Psoas muscle (tissue), 8 donors: ENCODE measurements around the gene TCF7L2. TPM values are rescaled to one million over a fixed set of nuclear protein-coding genes. Genes with fewer than 3 reads are reported as not detected.

ENCODE experiments used
- ATAC-seq, 4 donors: fragments of 200-7000 bp; cut with Tn5 transposase; one replicate each; pipeline ENCODE4 v1.9.1; 2020; ENCODE audit warnings: moderate library complexity in 3 of 4, mild to moderate bottlenecking in 2 of 4
- DNase-seq, 2 donors: peaks; one replicate each; pipeline ENCODE4 v3.0.0-alpha.2; 2020
- H3K27ac ChIP-seq: fragments of 200-600 bp; one replicate; pipeline ENCODE4 v1.8.0; 2022
- H3K27me3 ChIP-seq, 3 donors: fragments of 200-600 bp in 1 of 3; one replicate each; pipeline versions ENCODE4 v1.6.1 to v1.8.0; 2013 to 2022; ENCODE audit warnings: low read length in 2 of 3, mild to moderate bottlenecking in 2 of 3, moderate library complexity in 1 of 3; ENCODE audit not compliant: insufficient read depth in 3 of 3
- H3K36me3 ChIP-seq, 2 donors: fragments of 200-600 bp in 1 of 2; one replicate each; pipeline versions ENCODE4 v1.6.1 to v1.8.0; 2013 to 2022; ENCODE audit warnings: low read depth in 1 of 2, mild to moderate bottlenecking in 1 of 2, moderate library complexity in 1 of 2; ENCODE audit not compliant: insufficient read depth in 1 of 2
- H3K4me1 ChIP-seq: fragments of 200-600 bp; one replicate; pipeline ENCODE4 v1.8.0; 2022
- H3K4me3 ChIP-seq: fragments of 200-600 bp; one replicate; pipeline ENCODE4 v1.8.0; 2022; ENCODE audit warnings: mild to moderate bottlenecking
- H3K9me3 ChIP-seq: fragments of 200-600 bp; one replicate; pipeline ENCODE4 v1.8.0; 2022
- CTCF ChIP-seq: fragments of 200-600 bp; IDR thresholded peaks from one replicate; pipeline ENCODE4 v1.8.0; 2022; ENCODE audit warnings: antibody characterized with exemption
- WGBS, 3 donors: extraction: QIAGEN DNeasy Blood & Tissue Kit; methylation state at CpG; one replicate each; pipeline versions ENCODE4 v1.1.6 to v1.1.7; 2013; 5-methylcytosine and 5-hydroxymethylcytosine counted together
- intact Hi-C, 2 donors: fragments of 100-400 bp; cut with DNase I; formaldehyde crosslinking; loops; one replicate each; pipeline versions ENCODE4 v1.11.0 to v1.14.2; 2022
- polyA plus RNA-seq, 3 donors: library from polyadenylated mRNA; stranded (reverse); fragments of 200-250 nt; gene quantifications; one replicate each; pipeline ENCODE4 v1.2.3, GENCODE V29; 2013
- total RNA-seq, 4 donors: library from RNA; stranded (reverse); fragmentation: NEBNext Ultra II Directional in 2 of 4; extraction: Animal tissue kit (Norgen Biotek cat#: 25700) in 2 of 4; gene quantifications; one replicate each; pipeline versions ENCODE4 v1.2.1 to v1.2.4, GENCODE V29; 2021 to 2023
- donor health status: healthy with polysubstance abuse.
- donor health status: DM: no; HTN: no; CAD: no; lungs with moderate emphysema.
- donor health status: Bipolar disorder and iron deficiency.
- donor health status: healthy.
- donor health status: DM: yes; HTN: yes; CAD: no.
- donor health status: DM: no; HTN: no; CAD: no.
- donor health status: DM: no; HTN: no; CAD: no.
- donor health status: DM: yes; HTN: yes; CAD: no.

The TCF7L2 gene
- total and polyA plus RNA-seq, 7 donors, result 1.8 to 8.5 (median 4.3) TPM

- Histone ChIP-seq H3K27me3 (no peaks in the 10 kb centered on the region), H3K27ac (peak overlapping the region; percentile 55), H3K9me3 (no peaks in the 10 kb centered on the region), H3K4me1 (peaks cover 21% of the 10 kb centered on the region), H3K36me3 (no peaks in the 10 kb centered on the region), H3K4me3 (peak overlapping the region; percentile 6)
- intact Hi-C loops, result loop anchor here in 1 of 2 donors (10.0 kb wide), 1 partner anchor 46 kb away; the partner anchor contains the start of gene TCF7L2
- ATAC-seq (peak; percentile 93 to 99 (median 98)), DNase-seq (peak; percentile 37 to 80)
- WGBS, 3 donors, result 33 to 52% (median 42%) methylated on average over 14 of the region's 14 CpGs
- TF ChIP-seq CTCF, result peak; percentile 45
Measured at GRCh38 chr10:113000876-113001598, 51.0 kb downstream of the TCF7L2 start.

DNA sequence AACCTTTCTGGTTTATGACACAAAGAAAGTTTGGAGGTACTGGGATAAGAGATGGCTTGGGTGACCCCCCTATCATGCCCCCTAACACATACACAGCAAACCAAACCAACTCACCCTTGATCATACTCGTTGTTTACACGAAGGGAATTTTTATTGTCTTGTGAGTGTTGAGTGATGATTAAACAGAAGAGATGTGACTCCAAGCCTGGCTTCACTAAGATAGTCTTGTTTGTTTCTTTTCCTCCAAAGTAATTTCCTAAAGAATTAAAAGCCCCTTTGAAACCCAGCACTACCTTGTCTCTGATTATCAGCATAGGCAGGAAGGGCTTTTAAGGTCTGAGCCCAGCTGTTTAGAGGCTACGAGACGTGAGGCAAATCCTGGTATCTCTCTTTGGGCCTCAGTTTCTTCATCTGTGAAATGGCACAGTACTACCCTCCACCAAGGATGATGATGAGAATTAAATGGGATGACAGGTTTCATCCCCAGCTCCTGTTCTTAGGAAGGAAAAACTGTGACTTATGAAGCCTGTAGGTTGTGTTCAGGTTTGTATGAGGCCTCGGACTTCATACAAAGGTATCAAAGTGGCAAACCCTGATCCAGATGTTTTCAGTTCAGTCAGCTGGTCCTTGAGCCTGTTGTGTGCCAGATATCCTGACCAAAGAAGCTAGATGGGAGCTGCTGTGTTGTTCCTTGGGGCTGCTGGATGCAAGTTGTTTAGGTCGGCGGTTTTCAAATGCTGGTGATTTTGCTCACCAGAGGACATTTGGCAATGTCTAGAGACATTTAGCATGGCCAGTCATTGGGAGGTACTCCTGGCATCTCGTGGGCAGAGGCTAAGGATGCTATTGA is 51.8 kb downstream of the TCF7L2 start:
- intact Hi-C loops, result loop anchor here in 1 of 2 donors (10.0 kb wide), 1 partner anchor 47 kb away; the partner anchor contains the start of gene TCF7L2
- no peak for TF ChIP-seq CTCF
- 84 to 87% (median 86%) methylated on average over 8 of the region's 8 CpGs for WGBS, 3 donors

GRCh38 chr10:113002449-113002777 is 52.4 kb downstream of the TCF7L2 start:
- H3K9me3 ChIP-seq, result no peaks in the 10 kb centered on the region
- TF ChIP-seq CTCF, result no peak
- no peak overlapping the region for H3K4me3 ChIP-seq
- DNase-seq (no peak), ATAC-seq (no peak)
- H3K36me3 ChIP-seq, result no peaks in the 10 kb centered on the region
- no peaks in the 10 kb centered on the region for H3K27me3 ChIP-seq
- H3K27ac ChIP-seq, result no peak overlapping the region
- H3K4me1 ChIP-seq, result peaks cover 23% of the 10 kb centered on the region
- WGBS, 3 donors, result 79 to 90% (median 90%) methylated on average over 1 of the region's 1 CpG
- intact Hi-C loops, result loop anchor here in 1 of 2 donors (10.0 kb wide), 1 partner anchor 48 kb away; the partner anchor contains the start of gene TCF7L2

More for the DNA sequence above, 51.8 kb downstream of the TCF7L2 start:
- no peak overlapping the region for H3K4me3 ChIP-seq
- DNase-seq (no peak), ATAC-seq (no peak)
- no peak overlapping the region for H3K27ac ChIP-seq
- no peaks in the 10 kb centered on the region for H3K9me3 ChIP-seq
- no peaks in the 10 kb centered on the region for H3K27me3 ChIP-seq
- no peaks in the 10 kb centered on the region for H3K36me3 ChIP-seq
- peaks cover 23% of the 10 kb centered on the region for H3K4me1 ChIP-seq

GRCh38 chr10:113003052-113003451 is 53.0 kb downstream of the TCF7L2 start:
- intact Hi-C loops, result loop anchor here in 1 of 2 donors (10.0 kb wide), 1 partner anchor 48 kb away; the partner anchor contains the start of gene TCF7L2
- H3K27ac ChIP-seq, result no peak overlapping the region
- 89 to 95% (median 89%) methylated on average over 3 of the region's 3 CpGs for WGBS, 3 donors

More at GRCh38 chr10:113003052-113003451, 53.0 kb downstream of the TCF7L2 start:
- DNase-seq, result no peak
- no peak for ATAC-seq
- Histone ChIP-seq H3K36me3 (no peaks in the 10 kb centered on the region), H3K4me3 (no peak overlapping the region), H3K4me1 (peaks cover 23% of the 10 kb centered on the region), H3K27me3 (no peaks in the 10 kb centered on the region), H3K9me3 (no peaks in the 10 kb centered on the region)
- TF ChIP-seq CTCF, result no peak
